ENCODE data around the gene ADAD2. TPM values are rescaled to one million over a fixed set of nuclear protein-coding genes. Genes with fewer than 3 reads are reported as not detected.

ADAD2 gene
- total RNA-seq, 4 donors from 2014 or later, result 1.1 to 4.2 (median 1.9) TPM; not detected in 1

GRCh38 chr16:84175350-84176081 lies 15.4 kb upstream of the ADAD2 start:
- Histone ChIP-seq H3K27ac (peak overlapping the region in 2 of 4 donors; percentile 14 to 85), H3K27me3 (no peaks in the 10 kb centered on the region), H3K4me1 (peaks cover 20 to 45% (median 28%) of the 10 kb centered on the region in 3 donors), H3K36me3 (peaks cover 11 to 27% (median 11%) of the 10 kb centered on the region in 3 donors), H3K4me3 (no peak overlapping the region), H3K9me3 (no peaks in the 10 kb centered on the region)
- TF ChIP-seq POLR2A (IDR thresholded peaks at IDR 0.05), result no peak
- TF ChIP-seq CTCF (IDR thresholded peaks at IDR 0.05), result peak; percentile 36 to 90 (median 74)
- no peak for DNase-seq
- 29 to 41% methylated on average over 7 to 10 of the region's 10 CpGs for WGBS, 2 donors
- intact Hi-C loops (cut with DNase I), result no loop called here

- intact Hi-C loops (cut with DNase I), result no loop called here
- TF ChIP-seq CTCF (IDR thresholded peaks at IDR 0.05) (no peak), POLR2A (IDR thresholded peaks at IDR 0.05) (no peak)
- Histone ChIP-seq H3K36me3 (peaks cover 19 to 36% (median 21%) of the 10 kb centered on the region in 3 donors), H3K4me1 (peaks cover 20 to 52% (median 28%) of the 10 kb centered on the region in 3 donors), H3K27me3 (no peaks in the 10 kb centered on the region), H3K9me3 (no peaks in the 10 kb centered on the region), H3K4me3 (peak overlapping the region in 1 of 4 donors; percentile 12), H3K27ac (peak overlapping the region; percentile 60 to 87 (median 78))
- 33 to 38% methylated on average over 3 to 11 of the region's 18 CpGs for WGBS, 2 donors
- DNase-seq, result no peak
Observed at GRCh38 chr16:84176192-84177053, 14.5 kb upstream of the ADAD2 start.

GRCh38 chr16:84177741-84178073 lies 13.2 kb upstream of the ADAD2 start:
- TF ChIP-seq POLR2A (IDR thresholded peaks at IDR 0.05) (no peak), CTCF (IDR thresholded peaks at IDR 0.05) (no peak)
- Histone ChIP-seq H3K27me3 (no peaks in the 10 kb centered on the region), H3K4me1 (peaks cover 20 to 52% (median 28%) of the 10 kb centered on the region in 3 donors), H3K4me3 (no peak overlapping the region), H3K27ac (peak overlapping the region; percentile 60 to 87 (median 78)), H3K9me3 (no peaks in the 10 kb centered on the region), H3K36me3 (peaks cover 22 to 49% (median 24%) of the 10 kb centered on the region in 3 donors)
- WGBS, 2 donors, result 26 to 48% methylated on average over 8 of the region's 9 CpGs
- no peak for DNase-seq
- intact Hi-C loops (cut with DNase I), result no loop called here

GRCh38 chr16:84178146-84178765 lies 12.7 kb upstream of the ADAD2 start:
- Histone ChIP-seq H3K36me3 (peaks cover 22 to 54% (median 29%) of the 10 kb centered on the region in 3 donors), H3K27ac (peak overlapping the region in 3 of 4 donors; percentile 60 to 85 (median 70)), H3K9me3 (no peaks in the 10 kb centered on the region), H3K27me3 (no peaks in the 10 kb centered on the region), H3K4me3 (no peak overlapping the region), H3K4me1 (peaks cover 20 to 57% (median 28%) of the 10 kb centered on the region in 3 donors)
- intact Hi-C loops (cut with DNase I), result no loop called here
- WGBS, 2 donors, result 52 to 91% methylated on average over 2 to 7 of the region's 15 CpGs
- DNase-seq, result no peak
- TF ChIP-seq POLR2A (IDR thresholded peaks at IDR 0.05) (no peak), CTCF (IDR thresholded peaks at IDR 0.05) (no peak)

Data from esophagus squamous epithelium (tissue), 5 donors.